GM21515 (cell line): Measurements from ENCODE around the gene AARSD1.
"Not testable (repeated sequence)": the region's sequence is repeated elsewhere in the genome, so short reads cannot be mapped to it uniquely, and the experiment has no call there.

Experiments
- ATAC-seq: cut with Tn5 transposase; IDR thresholded peaks from one replicate; pipeline ENCODE4 v1.9.1; 2021; ENCODE audit not compliant: unreplicated experiment

The AARSD1 gene

DNA sequence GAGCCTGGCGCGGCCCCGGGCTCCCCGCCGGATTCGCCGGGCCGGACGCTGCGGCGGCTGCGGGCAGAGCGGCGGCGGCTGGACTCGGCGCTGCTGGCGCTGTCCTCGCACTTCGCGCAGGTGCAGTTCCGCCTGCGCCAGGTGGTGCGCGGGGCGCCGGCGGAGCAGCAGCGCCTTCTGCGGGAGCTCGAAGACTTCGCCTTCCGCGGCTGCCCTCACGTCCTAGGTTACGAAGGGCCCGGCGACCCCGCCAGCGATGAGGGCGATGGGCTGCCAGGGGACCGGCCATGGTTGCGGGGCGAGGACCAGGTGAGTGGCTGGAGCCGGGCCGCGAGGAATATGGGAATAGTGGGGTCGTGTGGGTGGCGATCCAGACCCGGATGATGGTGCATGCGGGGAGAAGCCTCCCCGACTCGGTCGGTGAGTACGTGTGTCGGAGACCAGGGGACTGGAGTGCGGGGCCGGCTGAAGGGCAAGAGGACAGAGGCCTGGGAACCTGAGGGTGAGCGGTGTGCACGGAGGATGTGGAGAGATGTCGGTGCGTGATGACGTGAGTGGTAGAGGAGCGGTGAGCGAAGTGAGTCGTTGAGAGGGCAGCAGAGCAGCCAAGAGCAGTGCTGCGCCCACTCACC, 16.6 kb upstream of the AARSD1 start:
- peak; percentile 37 for ATAC-seq

- peak; percentile 56 for ATAC-seq
Observed at GRCh38 chr17:42980274-42980765, 16.1 kb upstream of the AARSD1 start, which contains the start of gene RUNDC1. Gene RUNDC1 (plus strand): TSS chr17:42980565. CDS start chr17:42980577, 12 bp downstream.

DNA sequence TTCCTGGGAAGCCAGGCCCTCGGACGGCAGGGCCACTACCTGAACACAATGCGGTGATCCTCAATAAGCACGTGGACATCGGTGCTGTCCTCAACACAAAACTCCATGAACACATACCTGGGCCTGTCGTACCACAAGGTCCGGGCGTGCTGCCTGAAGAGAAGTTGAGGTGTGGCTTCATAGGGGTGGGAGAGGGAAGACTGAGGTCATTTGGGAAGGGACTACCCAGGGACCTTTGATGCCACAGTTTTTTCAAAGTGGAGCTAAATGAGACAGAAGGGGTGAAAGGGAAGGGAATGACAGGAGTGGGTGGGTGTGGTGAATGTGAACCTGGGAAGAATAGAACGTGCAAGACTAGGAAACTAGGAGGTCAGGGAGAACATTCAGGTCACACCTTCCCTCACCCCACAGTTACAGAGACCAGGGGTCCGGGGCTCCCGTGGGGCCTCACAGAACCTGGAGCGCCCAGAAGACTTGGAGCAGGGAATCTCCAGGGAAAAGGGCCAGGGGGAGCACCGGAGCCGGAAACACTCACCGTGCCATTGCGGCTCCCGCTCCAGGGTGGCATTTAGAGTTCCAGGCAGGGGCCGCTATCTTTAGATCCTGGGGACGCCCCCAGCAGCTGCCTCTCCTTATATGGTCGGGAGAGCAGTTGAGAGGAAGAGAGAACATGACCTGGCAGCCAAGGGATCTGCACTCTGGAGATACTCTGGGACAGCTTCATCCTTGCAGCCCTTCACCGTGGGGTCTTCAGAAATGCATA, 15.4 kb upstream of the AARSD1 start, which contains the start of gene PTGES3L:
Gene PTGES3L, minus strand, starts transcription at position 570 of the 763 bp plus-strand sequence. Its CDS starts 27 bp downstream, at position 543.
- ATAC-seq: no peak

GRCh38 chr17:42975701-42976100, 11.4 kb upstream of the AARSD1 start:
- not testable (repeated sequence) for ATAC-seq

- no peak for ATAC-seq
Observed at GRCh38 chr17:42975265-42975664, 11.0 kb upstream of the AARSD1 start.

DNA sequence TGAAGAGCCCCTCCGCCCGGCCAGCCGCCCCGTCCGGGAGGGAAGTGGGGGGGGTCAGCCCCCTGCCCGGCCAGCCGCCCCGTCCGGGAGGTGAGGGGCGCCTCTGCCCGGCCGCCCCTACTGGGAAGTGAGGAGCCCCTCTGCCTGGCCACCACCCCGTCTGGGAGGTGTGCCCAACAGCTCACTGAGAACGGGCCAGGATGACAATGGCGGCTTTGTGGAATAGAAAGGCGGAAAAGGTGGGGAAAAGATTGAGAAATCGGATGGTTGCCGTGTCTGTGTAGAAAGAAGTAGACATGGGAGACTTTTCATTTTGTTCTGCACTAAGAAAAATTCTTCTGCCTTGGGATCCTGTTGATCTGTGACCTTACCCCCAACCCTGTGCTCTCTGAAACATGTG, 9.1 kb upstream of the AARSD1 start:
- not testable (repeated sequence) for ATAC-seq

DNA sequence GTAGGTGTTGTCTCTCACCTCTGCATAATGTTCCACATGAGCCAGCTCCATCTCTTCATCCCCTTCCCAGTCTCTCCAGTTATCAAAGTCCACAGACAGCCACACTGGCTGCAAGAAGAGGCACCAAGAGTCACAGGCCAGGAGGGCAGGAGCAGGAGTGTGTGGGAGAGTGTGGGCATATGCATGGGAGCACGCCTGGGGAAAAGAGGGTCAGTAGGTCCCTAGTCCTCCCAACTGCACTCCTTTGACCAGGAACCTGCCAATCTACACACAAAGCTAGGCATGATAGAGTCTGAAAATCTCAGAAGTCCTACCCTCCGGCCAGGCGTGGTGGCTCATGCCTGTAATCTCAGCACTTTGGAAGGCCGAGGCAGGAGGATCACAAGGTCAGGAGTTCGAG, 7.3 kb upstream of the AARSD1 start:
- no peak for ATAC-seq

- ATAC-seq: no peak
Observed at GRCh38 chr17:42969001-42969581, 4.8 kb upstream of the AARSD1 start.

DNA sequence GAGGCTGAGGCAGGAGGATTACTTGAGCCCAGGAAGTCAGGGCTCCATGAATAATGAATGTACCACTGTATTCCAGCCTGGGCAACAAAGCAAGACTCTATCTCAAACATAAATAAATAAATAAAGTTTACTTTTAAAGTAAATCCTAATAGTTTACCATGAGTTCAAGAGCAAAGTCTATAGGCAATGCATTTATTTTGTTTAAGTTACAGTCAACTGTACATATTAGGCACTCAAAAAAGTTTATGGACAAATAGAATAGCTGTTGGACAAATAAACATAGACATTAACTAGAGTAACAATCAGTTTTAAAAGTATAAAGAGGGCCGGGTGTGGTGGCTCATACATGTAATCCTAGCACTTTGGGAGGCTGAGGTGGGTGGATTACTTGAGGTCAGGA, 3.7 kb upstream of the AARSD1 start:
- no peak for ATAC-seq

DNA sequence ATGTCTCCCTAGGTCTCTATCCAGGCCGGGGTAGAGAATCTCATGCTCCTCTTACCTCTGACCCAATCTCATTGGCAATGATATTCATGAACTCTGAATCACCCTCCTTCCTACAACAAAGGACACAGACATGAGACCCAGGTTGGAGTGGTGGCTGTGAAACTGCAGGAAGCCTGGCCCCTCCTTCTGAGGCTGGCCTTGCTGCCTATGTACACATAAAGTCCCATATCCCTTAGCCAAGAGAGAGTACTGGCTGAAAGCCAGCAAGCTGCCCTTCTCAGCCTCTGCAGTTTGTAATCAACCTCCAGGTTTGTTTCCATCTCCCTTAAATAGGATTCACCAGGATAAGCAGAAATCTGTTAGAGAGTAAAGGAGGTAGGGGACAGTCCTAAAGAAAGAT, 10.6 kb downstream of the AARSD1 start:
- ATAC-seq: no peak

DNA sequence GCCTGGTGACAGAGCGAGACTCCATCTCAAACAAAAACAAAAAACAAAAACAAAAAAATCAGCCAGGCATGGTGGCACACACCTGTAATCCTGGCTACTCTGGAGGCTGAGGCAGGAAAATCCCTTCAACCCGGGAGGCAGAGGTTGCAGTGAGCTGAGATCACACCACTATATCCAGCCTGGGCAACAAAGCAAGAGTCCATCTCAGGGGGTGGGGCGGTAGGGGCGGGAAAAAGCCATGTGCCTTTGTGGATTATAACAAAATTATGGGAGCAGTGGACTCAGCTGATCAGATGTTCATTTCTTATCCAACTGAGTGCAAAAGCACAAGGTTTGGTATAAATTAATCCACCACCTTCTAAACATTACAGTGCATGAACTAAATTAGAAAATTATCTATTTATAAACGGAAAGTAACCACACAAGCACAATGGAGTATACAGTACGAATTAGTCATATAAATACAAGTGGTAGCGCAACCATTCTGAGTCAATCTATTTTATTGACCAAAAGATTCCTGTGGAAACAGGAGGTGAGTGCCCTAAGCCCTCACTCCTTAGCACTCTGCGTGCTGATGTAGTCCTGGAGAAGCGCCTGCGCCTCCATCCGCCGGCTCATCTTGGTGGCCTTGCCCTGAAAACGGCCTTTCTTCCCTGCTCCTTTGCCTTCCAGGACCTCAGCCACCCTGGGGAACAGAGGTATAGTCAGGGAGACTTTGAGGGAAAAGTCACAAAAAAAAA, 14.0 kb downstream of the AARSD1 start:
- no peak for ATAC-seq

DNA sequence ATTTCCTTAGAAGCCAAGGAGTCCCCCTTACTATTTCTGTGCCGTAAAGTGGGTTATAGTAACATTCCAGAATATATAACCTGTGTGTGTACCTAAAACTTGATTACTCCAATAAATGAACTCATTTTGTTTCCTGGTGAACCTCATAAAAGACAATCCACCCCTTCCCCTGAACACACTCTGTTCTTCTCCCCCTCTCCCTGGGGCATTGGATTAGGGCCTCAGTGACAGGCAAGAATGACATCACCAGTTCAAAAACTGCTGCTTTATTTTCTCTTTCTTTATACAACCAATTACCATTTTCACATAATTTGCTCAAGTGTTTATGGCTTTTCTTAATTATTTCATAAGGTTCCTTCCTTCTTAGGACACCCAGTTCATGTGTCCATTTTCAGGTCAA, 17.4 kb downstream of the AARSD1 start:
- no peak for ATAC-seq

DNA sequence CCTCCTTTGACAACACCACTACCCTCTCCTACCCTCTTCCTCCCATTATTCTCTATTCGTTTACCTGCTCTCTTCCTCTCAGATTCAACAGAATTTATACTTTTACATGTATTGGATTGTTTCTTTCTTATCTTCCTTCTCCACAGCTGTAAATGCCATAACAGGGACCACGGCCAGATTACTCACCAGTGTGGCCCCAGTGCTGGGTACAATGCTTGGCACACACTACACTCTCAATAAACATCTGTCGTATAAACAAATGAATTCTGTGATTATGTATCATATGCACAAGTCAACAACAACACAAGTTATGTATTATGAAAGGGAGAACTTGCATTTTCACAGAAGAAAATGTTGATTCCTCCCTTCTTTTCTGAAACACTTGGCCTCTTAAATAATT, 20.0 kb downstream of the AARSD1 start:
- ATAC-seq: no peak

DNA sequence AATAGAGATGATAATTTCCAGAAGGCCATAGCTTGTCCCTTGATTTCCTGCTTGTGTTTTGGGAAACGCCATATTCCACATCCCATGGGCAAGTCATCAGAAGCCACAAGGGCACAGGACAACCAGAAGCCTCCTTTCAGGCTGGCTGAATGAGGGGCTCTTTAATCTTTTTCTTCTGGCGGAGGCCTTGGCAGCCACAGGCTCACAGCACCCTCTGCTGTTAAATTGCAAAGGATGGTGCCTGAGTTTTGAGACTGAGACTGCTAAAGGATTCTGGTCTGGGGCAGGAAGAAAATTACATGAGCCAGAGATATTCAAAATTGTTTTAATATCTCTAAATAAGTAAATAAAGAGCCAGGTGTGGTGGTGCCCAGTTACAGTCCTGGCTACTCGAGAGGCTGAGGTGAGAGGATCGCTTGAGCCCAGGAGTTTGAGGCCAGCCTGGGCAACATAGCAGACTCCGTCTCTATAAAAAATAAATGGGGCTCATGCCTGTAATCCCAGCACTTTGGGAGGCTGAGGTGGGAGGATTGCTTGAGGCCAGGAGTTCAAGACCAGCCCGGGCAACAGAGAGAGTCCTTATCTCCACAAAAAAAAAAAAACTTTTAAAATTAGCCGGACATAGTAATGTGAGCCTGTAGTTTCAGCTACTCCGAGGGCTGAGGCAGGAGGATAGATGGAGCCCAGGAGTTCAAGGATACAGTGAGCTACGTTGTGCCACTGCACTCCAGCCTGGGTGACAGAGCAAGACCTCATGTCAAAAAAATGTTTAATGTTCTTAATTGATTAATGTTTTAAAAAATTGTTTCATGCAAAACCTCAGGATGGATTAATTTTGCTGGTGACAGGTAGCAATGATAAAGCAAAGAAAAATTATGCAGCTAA, 26.3 kb downstream of the AARSD1 start:
- ATAC-seq: no peak

DNA sequence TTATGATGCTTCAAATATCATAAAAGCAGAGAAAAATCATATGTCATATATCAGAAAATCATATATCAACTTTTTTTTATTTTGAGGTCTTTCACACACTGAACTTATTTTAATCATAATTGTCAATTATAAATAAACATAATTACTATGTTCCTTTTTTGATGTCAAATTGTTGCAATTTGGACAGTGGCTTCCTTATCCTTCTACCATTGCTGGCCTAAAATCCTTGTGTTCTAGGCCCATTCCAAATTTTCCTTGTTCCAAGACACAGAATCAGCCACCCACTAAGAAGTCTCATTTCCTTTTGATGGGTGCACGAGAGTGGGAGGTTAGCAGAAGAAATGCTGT, 34.8 kb downstream of the AARSD1 start:
- no peak for ATAC-seq

- peak; percentile 69 for ATAC-seq
Observed at GRCh38 chr17:42928714-42929496, 35.3 kb downstream of the AARSD1 start.

DNA sequence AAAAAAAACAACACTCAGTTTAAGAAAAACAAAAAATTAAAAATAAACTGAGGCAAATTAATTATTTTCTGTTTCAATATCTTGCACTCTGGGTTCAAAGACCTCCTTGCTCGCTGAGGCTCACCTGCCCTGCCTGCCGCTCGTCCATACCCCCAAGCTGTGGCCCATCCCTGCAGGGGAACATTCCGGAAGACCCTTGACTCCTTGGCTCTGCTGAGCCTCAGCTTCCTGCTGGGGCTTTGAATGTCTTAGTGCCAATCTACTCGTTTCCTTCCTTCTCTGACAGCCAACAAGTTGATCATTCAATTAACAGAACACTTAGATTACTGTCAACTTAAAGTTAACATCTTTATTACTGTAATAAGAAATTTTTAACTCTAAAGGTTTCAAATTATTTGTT, 39.4 kb downstream of the AARSD1 start:
- no peak for ATAC-seq

- not testable (repeated sequence) for ATAC-seq
Observed at GRCh38 chr17:42923472-42923871, 40.8 kb downstream of the AARSD1 start.

- ATAC-seq: no peak
Observed at GRCh38 chr17:42922294-42922693, 42.0 kb downstream of the AARSD1 start.

DNA sequence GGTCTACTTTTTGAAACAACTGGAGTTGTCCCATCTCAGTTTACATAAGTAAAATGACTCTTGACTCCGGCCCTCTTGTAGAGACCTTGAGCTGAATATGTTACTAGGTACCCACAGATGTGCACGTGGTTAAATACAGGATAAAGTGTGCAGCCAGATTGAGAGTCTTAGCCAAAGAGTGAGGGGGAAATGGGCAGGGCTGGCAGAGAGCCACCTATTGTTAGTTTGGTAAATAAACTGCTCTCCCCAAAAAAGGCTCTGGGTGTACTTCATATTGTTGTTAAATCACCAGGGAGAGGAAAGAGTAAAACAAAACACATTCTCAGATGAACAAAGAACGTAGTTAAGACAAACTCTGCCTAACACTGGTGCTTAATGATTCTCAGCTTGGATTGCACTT, 43.3 kb downstream of the AARSD1 start:
- ATAC-seq: no peak
